H1 (cell line): ENCODE measurements around the gene DYNLL1. TPM values are rescaled to one million over a fixed set of nuclear protein-coding genes. Genes with fewer than 3 reads are reported as not detected.

Experiments used
- CTCF ChIA-PET: fragments of 300-600 bp; sonication (Branson Sonifier 250); formaldehyde crosslinking; loops from one replicate; lab custom pipeline; 2021; ENCODE audit not compliant: partially characterized antibody; lab: Charles Lee
- POLR2A ChIA-PET: fragments of 300-600 bp; sonication (Branson Sonifier 250); formaldehyde crosslinking; loops from one replicate; lab custom pipeline; 2021; ENCODE audit warnings: inconsistent platforms; ENCODE audit not compliant: partially characterized antibody; lab: Charles Lee
- DNase-seq, 2 experiments: peaks; one replicate each; pipeline versions ENCODE4 v3.0.0 to v3.0.0-alpha.2; 2010 to 2022; ENCODE audit warnings: low spot score in 2 of 2, low read depth in 1 of 2, mixed read lengths in 1 of 2
- FAIRE-seq: peaks from 2 replicates; lab custom pipeline; 2011; peaks lifted over from hg19 to GRCh38; lab: Jason Lieb, UNC
- H2AFZ ChIP-seq: 2 replicates; pipeline ENCODE4 v1.8.1; 2012; ENCODE audit warnings: low read length, inconsistent platforms
- H2AK5ac ChIP-seq: 2 replicates; pipeline ENCODE4 v1.6.1; 2013; ENCODE audit warnings: low read depth, low read length
- H2BK120ac ChIP-seq: replicated peaks from 2 replicates; pipeline ENCODE3; 2013; ENCODE audit warnings: low read depth, low read length, inconsistent platforms
- H2BK12ac ChIP-seq: 2 replicates; pipeline ENCODE4 v1.6.1; 2013; ENCODE audit warnings: low read depth, low read length
- H2BK15ac ChIP-seq: 2 replicates; pipeline ENCODE4 v1.6.1; 2013; ENCODE audit warnings: low read length
- H2BK20ac ChIP-seq: 2 replicates; pipeline ENCODE4 v1.6.1; 2013; ENCODE audit warnings: low read length
- H2BK5ac ChIP-seq: 2 replicates; pipeline ENCODE4 v1.6.1; 2013; ENCODE audit warnings: low read depth, low read length
- H3K14ac ChIP-seq: 2 replicates; pipeline ENCODE4 v1.6.1; 2013; ENCODE audit warnings: inconsistent platforms; ENCODE audit not compliant: insufficient read length
- H3K18ac ChIP-seq: 2 replicates; pipeline ENCODE4 v1.6.1; 2013; ENCODE audit warnings: low read length; ENCODE audit errors: extremely low read depth
- H3K23ac ChIP-seq: 2 replicates; pipeline ENCODE4 v1.6.1; 2013; ENCODE audit warnings: inconsistent platforms; ENCODE audit not compliant: insufficient read length
- H3K23me2 ChIP-seq: 2 replicates; pipeline ENCODE4 v1.6.1; 2013; ENCODE audit warnings: low read depth, low read length
- H3K27ac ChIP-seq: 2 replicates; pipeline ENCODE4 v1.6.1; 2011; ENCODE audit warnings: low read depth, low read length, inconsistent platforms
- H3K27me3 ChIP-seq, 4 experiments: replicated peaks in 1 of 4; 1 replicate in 1 of 4; 2 replicates in 3 of 4; pipeline versions ENCODE4 v1.6.1 to v1.8.1; 2011 to 2013; ENCODE audit warnings: low read length in 3 of 4, mild to moderate bottlenecking in 3 of 4, inconsistent platforms in 2 of 4, mixed read lengths in 2 of 4, moderate library complexity in 1 of 4; ENCODE audit not compliant: control insufficient read depth in 3 of 4, insufficient read depth in 3 of 4; ENCODE audit errors: extremely low read depth in 1 of 4
- H3K36me3 ChIP-seq, 4 experiments: 2 replicates each; pipeline versions ENCODE4 v1.6.1 to v1.8.1; 2011 to 2013; ENCODE audit warnings: mild to moderate bottlenecking in 4 of 4, low read length in 3 of 4, moderate library complexity in 2 of 4, control low read depth in 1 of 4, inconsistent platforms in 1 of 4; ENCODE audit not compliant: insufficient read depth in 4 of 4, control insufficient read depth in 2 of 4
- H3K4ac ChIP-seq: replicated peaks from 2 replicates; pipeline ENCODE3; 2013; ENCODE audit warnings: low read length, low read depth, mixed read lengths, inconsistent platforms; ENCODE audit not compliant: insufficient read length
- H3K4me1 ChIP-seq, 4 experiments: replicated peaks in 1 of 4; 1 replicate in 1 of 4; 2 replicates in 3 of 4; pipeline versions ENCODE4 v1.6.1 to v1.8.1; 2011 to 2013; ENCODE audit warnings: low read length in 3 of 4, inconsistent platforms in 2 of 4, mixed read lengths in 1 of 4; ENCODE audit not compliant: insufficient read depth in 4 of 4, control insufficient read depth in 3 of 4
- H3K4me2 ChIP-seq, 2 experiments: 2 replicates each; pipeline versions ENCODE4 v1.6.1 to v1.8.1; 2011 to 2013; ENCODE audit warnings: low read depth in 2 of 2, low read length in 2 of 2, control low read depth in 1 of 2, inconsistent platforms in 1 of 2, mild to moderate bottlenecking in 1 of 2; ENCODE audit not compliant: insufficient read depth in 1 of 2
- H3K4me3 ChIP-seq, 4 experiments: fragments of 200-600, 300-600 bp in 1 of 4; sonication (generic), shearing (Covaris generic), sonication (Bioruptor Twin) in 1 of 4; 2 replicates each; pipeline versions ENCODE4 v1.5.1 to v1.8.1; 2011 to 2016; ENCODE audit warnings: low read length in 4 of 4, low read depth in 3 of 4, control low read depth in 2 of 4, inconsistent platforms in 2 of 4, mild to moderate bottlenecking in 2 of 4, mixed read lengths in 1 of 4, moderate library complexity in 1 of 4; ENCODE audit not compliant: insufficient read depth in 2 of 4; ENCODE audit errors: extremely low read depth in 1 of 4
- H3K56ac ChIP-seq: replicated peaks from 2 replicates; pipeline ENCODE3; 2013; ENCODE audit warnings: low read depth, mild to moderate bottlenecking, mixed read lengths, low read length, inconsistent platforms; ENCODE audit not compliant: insufficient read length
- H3K79me1 ChIP-seq: 2 replicates; pipeline ENCODE4 v1.6.1; 2013; ENCODE audit warnings: low read depth, low read length, control low read depth
- H3K79me2 ChIP-seq, 2 experiments: 2 replicates each; pipeline versions ENCODE4 v1.6.1 to v1.8.1; 2012 to 2013; ENCODE audit warnings: low read length in 2 of 2, mild to moderate bottlenecking in 2 of 2, inconsistent platforms in 1 of 2; ENCODE audit not compliant: insufficient read depth in 2 of 2, control insufficient read depth in 1 of 2
- H3K9ac ChIP-seq, 4 experiments: replicated peaks in 1 of 4; 1 replicate in 1 of 4; 2 replicates in 3 of 4; pipeline versions ENCODE4 v1.6.1 to v1.8.1; 2011 to 2013; ENCODE audit warnings: low read depth in 3 of 4, low read length in 3 of 4, control low read depth in 2 of 4, mild to moderate bottlenecking in 2 of 4, moderate library complexity in 2 of 4, inconsistent platforms in 1 of 4; ENCODE audit errors: extremely low read depth in 1 of 4
- H3K9me3 ChIP-seq, 2 experiments: 2 replicates each; pipeline versions ENCODE4 v1.6.1 to v1.8.1; 2012 to 2013; ENCODE audit warnings: mild to moderate bottlenecking in 2 of 2, moderate library complexity in 2 of 2, control low read depth in 1 of 2, inconsistent platforms in 1 of 2, low read depth in 1 of 2, low read length in 1 of 2, mixed read lengths in 1 of 2; ENCODE audit not compliant: insufficient read depth in 2 of 2
- H4K20me1 ChIP-seq, 2 experiments: replicated peaks in 1 of 2; 2 replicates each; pipeline versions ENCODE3 to v1.8.1; 2011 to 2013; ENCODE audit warnings: inconsistent platforms in 2 of 2, low read length in 2 of 2, mild to moderate bottlenecking in 1 of 2; ENCODE audit not compliant: insufficient read depth in 2 of 2, control insufficient read depth in 1 of 2
- H4K5ac ChIP-seq: 2 replicates; pipeline ENCODE4 v1.6.1; 2013; ENCODE audit warnings: low read length, low read depth, mixed read lengths, inconsistent platforms; ENCODE audit not compliant: insufficient read length
- H4K8ac ChIP-seq: 2 replicates; pipeline ENCODE4 v1.8.0; 2013; ENCODE audit warnings: mild to moderate bottlenecking, moderate library complexity, low read length, inconsistent platforms; ENCODE audit not compliant: insufficient read depth; ENCODE audit errors: extremely low read depth
- H4K91ac ChIP-seq: replicated peaks from 2 replicates; pipeline ENCODE3; 2013; ENCODE audit warnings: low read length, mixed read lengths, inconsistent platforms; ENCODE audit not compliant: insufficient read length
- BRCA1 ChIP-seq: IDR thresholded peaks from 2 replicates; pipeline ENCODE4 v1.6.1; 2012; ENCODE audit warnings: low read depth, low read length, improper control_type of control experiment
- CREB1 ChIP-seq: IDR thresholded peaks from 2 replicates; pipeline ENCODE4 v1.6.1; 2012; ENCODE audit warnings: inconsistent platforms
- FOSL1 ChIP-seq: IDR thresholded peaks from 2 replicates; pipeline ENCODE4 v1.6.1; 2011; ENCODE audit warnings: mild to moderate bottlenecking, low read depth, low read length, moderate library complexity; ENCODE audit not compliant: insufficient read depth
- HDAC2 ChIP-seq, 2 experiments: fragments of 300-600 bp in 1 of 2; sonication (generic) in 1 of 2; IDR thresholded peaks; 2 replicates each; pipeline ENCODE4 v1.6.1; 2011 to 2012; ENCODE audit warnings: low read depth in 2 of 2, low read length in 2 of 2, mild to moderate bottlenecking in 2 of 2, moderate library complexity in 2 of 2, borderline replicate concordance in 1 of 2, inconsistent platforms in 1 of 2
- MAFK ChIP-seq: IDR thresholded peaks from 2 replicates; pipeline ENCODE4 v1.6.1; 2012; ENCODE audit warnings: low read depth, mild to moderate bottlenecking, improper control_type of control experiment, low read length
- POU5F1 ChIP-seq: IDR thresholded peaks from 2 replicates; pipeline ENCODE4 v1.6.1; 2011; ENCODE audit warnings: low read depth, mild to moderate bottlenecking, low read length, moderate library complexity
- RAD21 ChIP-seq, 2 experiments: IDR thresholded peaks in 1 of 2; conservative IDR thresholded peaks in 1 of 2; 2 replicates each; pipeline ENCODE4 v1.6.1; 2011; ENCODE audit warnings: low read depth in 2 of 2, low read length in 2 of 2, improper control_type of control experiment in 1 of 2, inconsistent platforms in 1 of 2, mild to moderate bottlenecking in 1 of 2, moderate library complexity in 1 of 2
- SIN3A ChIP-seq, 2 experiments: IDR thresholded peaks in 1 of 2; conservative IDR thresholded peaks in 1 of 2; 2 replicates each; pipeline ENCODE4 v1.6.1; 2011 to 2012; ENCODE audit warnings: low read length in 2 of 2, improper control_type of control experiment in 1 of 2, low read depth in 1 of 2, mild to moderate bottlenecking in 1 of 2
- SP1 ChIP-seq: IDR thresholded peaks from 2 replicates; pipeline ENCODE4 v1.6.1; 2011; ENCODE audit warnings: low read depth, low read length
- SP2 ChIP-seq: IDR thresholded peaks from 2 replicates; pipeline ENCODE4 v1.6.1; 2012; ENCODE audit warnings: mild to moderate bottlenecking, low read length, inconsistent platforms
- SUZ12 ChIP-seq: fragments of 200-600 bp; sonication (generic); IDR thresholded peaks from 2 replicates; pipeline ENCODE4 v1.6.1; 2012; ENCODE audit warnings: mild to moderate bottlenecking, inconsistent platforms, low read length, moderate library complexity, mixed read lengths
- TCF12 ChIP-seq: IDR thresholded peaks from 2 replicates; pipeline ENCODE4 v1.6.1; 2011; ENCODE audit warnings: low read depth, mild to moderate bottlenecking, low read length
- YY1 ChIP-seq: IDR thresholded peaks from 2 replicates; pipeline ENCODE4 v1.6.1; 2011; ENCODE audit warnings: low read depth, mild to moderate bottlenecking, low read length
- polyA plus RNA-seq, 7 experiments: library from polyadenylated mRNA; depleted of rRNA in 3 of 7; stranded (reverse) in 5 of 7; unstranded in 2 of 7; fragments of >200 nt in 5 of 7; fragments of 200-250 nt in 2 of 7; gene quantifications; 1 replicate in 5 of 7; 2 replicates in 1 of 7; 4 replicates in 1 of 7; pipeline versions ENCODE4 v1.2.1 to v1.2.3, GENCODE V29; 2011 to 2013; ENCODE audit warnings: missing spikeins in 2 of 7, mixed read lengths in 2 of 7
- total RNA-seq: library from RNA; stranded (reverse); fragmentation: NEBNext Ultra II Directional; extraction: Animal tissue kit (Norgen Biotek cat#: 25700); gene quantifications from 2 replicates; pipeline ENCODE4 v1.2.1, GENCODE V29; 2021
- TF ChIP-seq, protein P1 (sequence below): IDR thresholded peaks from 2 replicates; pipeline ENCODE4 v1.6.1; 2011; ENCODE audit warnings: low read depth, mild to moderate bottlenecking, low read length; ENCODE audit not compliant: insufficient read depth

Gene DYNLL1
- total and polyA plus RNA-seq, 2 of the 8 experiments (the other 6 are each of a cell fraction or from before 2014, with no cell fraction given) = 423 to 488 TPM

- ChIA-PET CTCF (interaction anchor here (0.7 to 1.6 kb wide), 7 partner anchors 16 to 1462 kb away, joined by 3 to 5 read pairs (median 4); partner anchors contain the start of gene DYNLL1), POLR2A (interaction anchor here (0.6 to 18.7 kb wide), 6 partner anchors 10 to 272 kb away, joined by 3 to 365 read pairs (median 4); partner anchors contain the start of genes DYNLL1, GATC, RPLP0 and TRIAP1)
- DNase-seq = no peak
- Histone ChIP-seq H2BK20ac (no peak overlapping the region), H2BK5ac (no peak overlapping the region), H3K14ac (no peak overlapping the region), H3K79me1 (no peaks in the 10 kb centered on the region), H4K8ac (no peak overlapping the region), H3K9me3 (no peaks in the 10 kb centered on the region), H4K5ac (no peak overlapping the region), H3K27ac (no peak overlapping the region), H3K4me3 (no peak overlapping the region), H2BK15ac (no peak overlapping the region), H3K27me3 (no peaks in the 10 kb centered on the region), H3K23ac (no peak overlapping the region), H3K9ac (no peak overlapping the region), H2AK5ac (no peak overlapping the region), H3K36me3 (no peaks in the 10 kb centered on the region; a peak in 1 of 8 replicates), H3K4me1 (peaks cover 0 to 5% (median 0%) of the 10 kb centered on the region in 4 experiments; a peak in 2 of 7 replicates), H4K91ac (no peak overlapping the region), H3K23me2 (peaks cover 5% of the 10 kb centered on the region), H4K20me1 (peaks cover 4 to 6% of the 10 kb centered on the region in 2 experiments), H3K4me2 (no peak overlapping the region), H3K79me2 (peaks cover 0 to 15% of the 10 kb centered on the region in 2 experiments; a peak in 3 of 4 replicates), H3K4ac (no peak overlapping the region), H2BK12ac (no peak overlapping the region), H2BK120ac (no peak overlapping the region), H3K56ac (no peak overlapping the region), H3K18ac (no peak overlapping the region), H2AFZ (no peak overlapping the region)
- FAIRE-seq = no peak
- TF ChIP-seq POU5F1 (no peak), RAD21 (IDR thresholded peaks at IDR 0.05 in 1 of 2, conservative IDR thresholded peaks at IDR 0.05 in 1 of 2; ENCODE audit: low read depth in 2 of 2, low read length in 2 of 2) (no peak), CREB1 (no peak), TCF12 (no peak), SIN3A (conservative IDR thresholded peaks at IDR 0.05 in 1 of 2, IDR thresholded peaks at IDR 0.05 in 1 of 2; ENCODE audit: low read depth in 1 of 2, low read length in 2 of 2) (no peak), FOSL1 (no peak), SP1 (no peak), YY1 (no peak), SUZ12 (no peak), SP2 (no peak), MAFK (no peak), HDAC2 (IDR thresholded peaks at IDR 0.05; ENCODE audit: borderline replicate concordance in 1 of 2, low read depth in 2 of 2, low read length in 2 of 2) (no peak), BRCA1 (no peak)
- TF ChIP-seq, protein P1, sequence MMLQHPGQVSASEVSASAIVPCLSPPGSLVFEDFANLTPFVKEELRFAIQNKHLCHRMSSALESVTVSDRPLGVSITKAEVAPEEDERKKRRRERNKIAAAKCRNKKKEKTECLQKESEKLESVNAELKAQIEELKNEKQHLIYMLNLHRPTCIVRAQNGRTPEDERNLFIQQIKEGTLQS = no peak
Observed at GRCh38 chr12:120472521-120472920, 23.4 kb upstream of the DYNLL1 start.
